HG03196 (cell line): ENCODE measurements around the gene SMYD4.
"Not testable (repeated sequence)": the region's sequence is repeated elsewhere in the genome, so short reads cannot be mapped to it uniquely, and the experiment has no call there.

Source experiments
- ATAC-seq: cut with Tn5 transposase; IDR thresholded peaks from one replicate; pipeline ENCODE4 v1.9.1; 2021; ENCODE audit not compliant: unreplicated experiment

The SMYD4 gene

GRCh38 chr17:1834380-1835149 lies 4.9 kb upstream of the SMYD4 start:
- peak; percentile 44 for ATAC-seq

DNA sequence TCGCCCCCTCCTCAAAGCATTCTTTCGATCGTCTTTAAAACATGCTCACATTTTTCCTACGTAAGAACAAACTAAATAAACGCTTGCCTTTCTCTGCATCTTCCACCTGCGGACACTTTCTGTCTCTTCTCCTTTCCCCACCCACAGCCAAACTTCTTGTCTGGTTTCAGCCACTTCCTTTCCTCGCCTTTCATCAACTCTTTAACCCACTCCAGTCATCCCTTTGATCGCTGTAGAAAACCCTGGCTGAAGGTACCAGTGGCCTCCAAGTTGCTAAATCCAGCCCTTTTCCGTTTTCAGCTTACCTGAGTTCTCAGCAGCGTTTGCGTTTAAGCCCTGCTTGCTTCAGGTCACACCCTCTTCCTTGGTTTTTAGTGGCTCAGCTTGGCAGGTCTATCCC lies 586 bp upstream of the SMYD4 start:
- ATAC-seq = no peak

DNA sequence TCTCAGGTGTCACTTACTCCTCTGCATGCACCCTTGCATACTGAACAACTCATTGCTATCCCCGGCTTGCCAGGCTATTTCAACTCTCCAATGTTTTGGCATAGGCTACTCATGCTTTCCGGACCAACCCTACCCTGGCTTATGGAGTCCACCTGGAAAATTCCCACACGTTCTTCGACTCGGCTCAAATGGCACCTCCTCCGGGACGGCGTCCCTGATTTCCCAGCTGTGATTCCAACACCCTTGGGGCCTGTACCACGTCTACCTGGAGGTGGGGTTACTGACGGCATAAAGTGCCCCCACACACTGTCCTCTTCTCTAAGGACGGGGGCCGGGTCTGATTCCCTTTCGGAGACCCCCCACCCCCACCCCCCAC lies 498 bp downstream of the SMYD4 start:
- ATAC-seq = peak; percentile 7

DNA sequence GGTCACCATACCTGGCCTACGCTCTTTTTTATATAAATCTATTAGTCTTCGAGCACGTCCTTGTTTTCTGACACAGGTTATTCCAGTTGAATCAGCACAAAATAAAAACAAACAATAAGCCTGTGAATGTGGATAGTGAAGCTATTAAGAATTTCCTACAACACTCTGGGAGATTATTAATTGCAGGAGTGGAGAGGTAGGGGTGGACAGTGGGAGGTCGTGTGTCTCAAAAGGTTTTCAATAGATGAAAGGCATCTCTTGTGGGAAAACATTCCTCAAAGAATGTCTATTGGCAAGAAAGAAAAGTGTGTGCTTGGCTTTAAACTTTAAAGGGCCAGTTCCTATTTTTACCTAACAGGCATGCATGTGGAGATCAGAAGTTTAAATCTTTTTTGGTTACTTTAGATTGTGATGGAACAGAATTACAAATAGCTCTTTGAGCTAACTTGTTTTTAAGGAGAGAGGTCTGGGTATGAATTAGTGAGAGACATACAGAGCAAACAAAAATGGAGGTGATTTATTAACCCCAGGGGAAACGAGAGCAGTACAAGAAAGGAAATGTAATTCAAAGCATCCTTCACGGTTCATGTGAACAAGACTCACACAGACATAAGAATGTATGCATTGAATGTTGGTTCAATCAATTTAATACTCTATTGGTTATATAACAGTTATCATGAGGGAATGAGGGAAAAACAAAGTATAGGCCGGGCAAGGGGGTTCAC lies 9.0 kb downstream of the SMYD4 start:
- ATAC-seq = no peak

DNA sequence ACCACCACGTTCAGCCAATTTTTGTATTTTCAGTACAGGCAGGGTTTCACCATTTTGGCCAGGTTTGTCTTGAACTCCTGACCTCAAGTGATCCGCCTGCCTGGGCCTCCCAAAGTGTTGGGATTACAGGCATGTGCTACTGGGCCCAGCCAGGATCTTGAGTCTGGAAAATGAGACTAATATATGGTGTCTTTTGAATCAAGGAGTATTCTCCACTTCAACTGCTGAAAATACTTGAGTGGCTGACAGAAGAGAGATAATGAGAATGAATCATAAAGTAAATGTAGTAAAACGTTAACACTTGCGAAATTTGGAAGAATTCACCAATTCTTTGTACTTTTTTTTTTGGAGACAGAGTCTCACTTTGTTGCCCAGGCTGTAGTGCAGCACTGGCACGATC lies 16.6 kb downstream of the SMYD4 start:
- no peak for ATAC-seq

DNA sequence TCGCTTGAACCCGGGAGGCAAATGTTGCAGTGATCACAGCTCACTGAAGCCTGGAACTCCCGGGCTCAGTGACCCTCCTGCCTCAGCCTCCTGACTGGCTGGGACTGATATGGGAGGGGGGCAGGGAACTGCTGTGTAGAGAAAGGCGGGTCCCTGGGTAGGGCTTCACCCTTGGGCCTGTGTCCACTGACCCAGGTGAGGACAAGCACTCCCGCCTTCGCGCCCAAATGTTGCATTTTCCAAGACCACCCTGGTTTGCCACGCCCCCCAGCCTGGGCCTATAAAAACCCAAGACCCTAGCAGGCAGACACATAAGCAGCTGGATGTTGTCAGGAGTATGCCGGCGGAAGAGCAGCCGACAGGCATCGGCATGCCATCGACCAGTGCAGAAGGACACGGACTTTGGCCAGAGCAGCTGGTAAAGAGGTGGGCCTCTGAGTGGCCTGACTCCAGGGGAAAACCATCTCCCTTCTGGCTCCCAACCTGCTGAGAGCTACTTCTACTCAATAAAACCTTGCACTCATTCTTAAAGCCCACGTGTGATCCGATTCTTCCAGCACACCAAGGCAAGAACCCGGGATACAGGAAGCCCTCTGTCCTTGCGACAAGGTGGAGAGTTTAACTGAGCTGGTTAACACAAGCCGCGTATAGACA lies 19.1 kb downstream of the SMYD4 start:
- ATAC-seq = no peak

DNA sequence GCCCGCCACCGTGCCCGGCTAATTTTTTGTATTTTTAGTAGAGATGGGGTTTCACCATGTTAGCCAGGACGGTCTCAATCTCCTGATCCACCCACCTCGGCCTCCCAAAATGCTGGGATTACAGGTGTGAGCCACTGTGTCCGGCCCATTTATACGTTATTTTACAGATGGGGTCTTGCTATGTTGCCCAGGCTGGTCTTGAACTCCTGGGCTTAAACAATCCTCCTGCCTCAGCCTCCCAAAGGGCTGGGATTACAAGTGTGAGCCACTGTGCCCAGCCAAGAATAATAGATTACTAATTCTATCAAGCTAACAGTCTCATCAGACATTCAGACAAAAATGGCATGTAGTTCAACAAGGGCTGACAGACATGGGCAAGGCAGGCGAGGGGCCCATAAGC lies 19.9 kb downstream of the SMYD4 start:
- ATAC-seq = not testable (repeated sequence)

DNA sequence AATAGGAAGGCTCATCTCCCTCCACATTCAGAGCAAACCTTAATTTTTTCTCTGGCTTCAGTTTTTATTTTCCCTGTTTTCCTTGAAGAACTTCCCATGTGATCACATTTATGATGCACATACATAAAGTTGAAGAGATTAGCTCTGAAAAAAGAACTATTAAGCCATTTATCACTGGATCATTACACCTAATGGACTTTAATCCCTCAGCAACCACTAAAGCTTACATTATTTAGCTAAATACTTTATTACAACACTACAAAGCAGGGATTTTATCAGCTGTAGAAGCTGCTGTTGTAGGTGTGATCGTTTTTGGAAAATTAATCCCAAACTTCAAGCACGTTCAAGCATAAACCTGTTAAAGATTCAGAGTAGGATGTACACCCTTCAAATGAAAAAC lies 21.1 kb downstream of the SMYD4 start:
- ATAC-seq = no peak

DNA sequence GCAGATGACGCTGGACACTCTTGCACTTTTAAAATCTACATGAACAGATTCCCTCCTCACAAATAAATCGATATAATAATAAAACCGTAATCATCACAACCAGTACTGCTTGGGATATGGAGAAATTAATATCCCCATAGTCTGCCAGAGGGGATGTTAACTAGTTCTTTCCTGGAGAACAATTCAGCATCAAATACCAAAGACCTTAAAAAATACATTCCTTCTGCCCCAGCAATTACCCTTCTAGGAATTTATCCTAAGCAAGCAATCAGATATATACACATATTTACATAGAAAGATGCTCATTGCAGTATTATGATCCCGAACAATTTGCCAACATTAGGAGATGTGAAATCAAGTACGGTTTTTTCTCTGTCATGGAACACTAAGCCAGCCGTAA lies 21.8 kb downstream of the SMYD4 start:
- no peak for ATAC-seq

DNA sequence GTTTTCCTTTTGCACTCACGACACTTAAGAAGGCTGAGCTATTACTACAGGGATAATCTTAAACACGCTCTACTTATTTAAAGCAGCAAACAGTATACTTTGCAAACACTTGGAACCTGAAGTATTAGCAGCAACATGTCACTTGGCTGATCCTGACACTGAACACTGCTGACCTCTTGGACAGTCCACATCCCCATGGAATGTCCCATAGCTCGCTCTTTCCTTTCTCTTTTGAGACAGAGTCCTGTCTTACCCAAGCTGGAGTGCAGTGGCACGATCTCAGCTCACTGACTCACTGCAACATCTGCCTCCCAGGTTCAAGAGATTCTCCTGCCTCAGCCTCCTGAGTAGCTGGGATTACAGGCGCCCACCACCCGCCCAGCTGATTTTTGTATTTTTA lies 26.4 kb downstream of the SMYD4 start:
- no peak for ATAC-seq

DNA sequence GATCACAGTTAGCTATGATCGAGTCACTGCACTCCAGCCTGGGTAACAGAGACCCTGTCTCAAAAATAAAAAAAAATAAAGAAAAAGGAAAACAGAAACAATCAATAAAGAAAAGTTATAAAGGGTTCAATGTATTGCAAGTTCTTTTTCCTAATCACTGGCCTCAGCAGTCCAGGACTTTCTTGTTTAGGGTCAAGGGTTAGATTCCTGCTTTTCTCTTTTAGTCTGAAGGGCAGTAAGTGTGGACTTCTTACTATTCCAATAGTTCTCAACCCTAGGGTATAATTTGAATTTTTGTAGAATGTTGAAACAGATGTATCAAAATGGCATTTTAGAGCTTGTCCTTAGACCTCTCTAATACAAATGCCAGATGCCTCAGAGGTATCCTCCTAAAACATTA lies 27.3 kb downstream of the SMYD4 start:
- ATAC-seq = no peak

DNA sequence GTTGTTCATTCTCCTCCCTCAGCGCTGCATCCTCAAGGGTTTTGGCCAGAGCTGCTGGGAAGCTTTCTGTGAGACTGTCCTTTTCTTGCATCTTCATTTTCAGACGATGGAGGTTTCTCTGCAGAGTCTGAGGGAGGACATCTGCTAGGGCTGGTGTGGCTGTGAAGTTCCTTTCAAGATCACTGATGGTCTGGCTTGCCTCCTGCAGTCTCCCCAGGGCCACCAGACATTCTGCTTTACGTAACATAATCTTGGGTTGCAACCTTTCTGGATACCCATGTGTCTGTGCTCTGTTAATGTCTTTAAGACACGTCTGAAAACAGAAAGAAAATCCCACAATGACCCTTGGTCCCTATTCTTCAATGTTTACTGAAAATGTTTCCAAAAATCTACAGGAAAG lies 29.0 kb downstream of the SMYD4 start:
- ATAC-seq = no peak

DNA sequence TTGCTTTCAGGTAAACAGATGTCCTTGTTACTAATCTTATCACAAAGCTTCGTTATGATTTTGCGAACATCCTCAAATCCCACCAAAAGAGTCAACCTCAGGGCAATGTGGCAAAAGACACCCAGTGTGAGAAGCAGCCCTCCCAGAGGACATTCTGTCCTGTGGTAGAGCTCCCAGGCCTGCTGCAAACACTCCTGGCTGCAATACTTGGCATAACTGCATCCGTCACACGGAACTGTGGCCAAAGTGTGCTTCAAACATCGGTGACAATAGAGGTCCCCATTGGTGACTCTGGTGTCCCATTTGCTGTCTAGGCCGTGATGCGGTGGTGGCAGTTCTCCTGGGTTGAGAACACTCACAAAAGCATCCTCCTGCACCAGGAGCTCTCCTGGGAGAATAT lies 29.5 kb downstream of the SMYD4 start:
- no peak for ATAC-seq

GRCh38 chr17:1797846-1798245 lies 31.9 kb downstream of the SMYD4 start:
- not testable (repeated sequence) for ATAC-seq

DNA sequence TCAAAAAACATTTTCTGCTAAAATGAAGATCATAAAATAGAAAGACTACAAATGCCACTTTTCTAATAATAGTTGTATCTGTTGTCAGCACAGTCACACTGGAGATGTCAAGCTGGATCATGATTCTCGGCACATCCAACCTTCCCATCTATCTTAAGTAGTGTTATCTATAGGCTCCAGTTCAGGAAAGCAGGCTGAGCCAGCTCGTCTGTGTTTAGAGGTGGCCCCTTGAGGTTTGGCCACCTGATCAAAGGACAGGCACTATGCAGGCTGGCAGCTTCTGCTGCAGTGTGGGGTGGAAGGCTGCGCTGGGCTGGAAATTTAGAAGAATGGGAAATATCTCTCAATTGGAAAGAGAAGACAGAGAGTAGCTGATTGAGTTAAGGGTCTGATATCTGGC lies 32.4 kb downstream of the SMYD4 start:
- no peak for ATAC-seq

GRCh38 chr17:1796800-1797199 lies 32.9 kb downstream of the SMYD4 start:
- no peak for ATAC-seq

GRCh38 chr17:1793447-1793806 lies 36.3 kb downstream of the SMYD4 start:
- ATAC-seq = no peak

DNA sequence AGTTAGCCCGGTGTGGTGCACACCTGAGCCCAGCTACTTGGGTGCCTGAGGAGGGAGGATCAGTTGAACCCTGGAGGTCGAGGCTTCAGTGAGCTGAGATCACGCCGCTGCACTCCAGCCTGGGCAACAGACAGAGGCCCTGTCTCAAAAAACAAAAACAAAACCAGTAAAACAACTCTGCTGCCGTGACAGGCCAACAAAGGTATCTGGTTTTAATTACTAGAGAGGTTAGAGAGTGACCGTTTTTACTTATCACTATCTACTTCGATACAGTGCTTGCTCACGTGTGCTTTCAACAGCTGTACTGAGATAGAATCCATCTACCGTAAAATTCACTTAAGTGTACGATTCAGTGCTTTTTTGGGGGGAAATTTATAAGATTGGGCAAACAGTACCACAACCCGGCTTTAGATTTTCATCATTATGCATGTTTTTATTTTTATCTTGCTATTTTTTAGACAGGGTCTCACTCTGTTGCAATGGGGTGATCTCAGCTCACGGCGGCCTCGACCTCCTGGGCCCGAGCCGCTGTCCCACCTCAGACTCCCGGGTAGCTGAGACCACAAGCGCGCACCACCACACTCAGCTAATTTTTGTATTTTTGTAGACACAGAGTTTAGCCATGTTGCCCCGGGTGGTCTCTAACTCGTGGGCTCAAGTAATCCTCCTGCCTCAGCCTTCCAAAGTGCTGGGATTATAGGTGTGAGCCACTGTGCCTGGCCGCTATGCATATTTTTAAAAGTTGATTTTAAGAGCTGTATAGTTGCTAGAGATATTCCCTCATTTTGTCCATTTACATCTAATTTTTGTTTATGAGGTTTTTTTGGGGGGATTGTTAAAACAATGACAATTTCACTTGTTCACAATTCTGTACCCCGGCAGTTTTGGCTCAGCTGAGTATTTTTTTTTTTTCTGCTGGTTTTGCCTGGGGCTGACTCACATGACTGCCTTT lies 36.9 kb downstream of the SMYD4 start:
- ATAC-seq = no peak

DNA sequence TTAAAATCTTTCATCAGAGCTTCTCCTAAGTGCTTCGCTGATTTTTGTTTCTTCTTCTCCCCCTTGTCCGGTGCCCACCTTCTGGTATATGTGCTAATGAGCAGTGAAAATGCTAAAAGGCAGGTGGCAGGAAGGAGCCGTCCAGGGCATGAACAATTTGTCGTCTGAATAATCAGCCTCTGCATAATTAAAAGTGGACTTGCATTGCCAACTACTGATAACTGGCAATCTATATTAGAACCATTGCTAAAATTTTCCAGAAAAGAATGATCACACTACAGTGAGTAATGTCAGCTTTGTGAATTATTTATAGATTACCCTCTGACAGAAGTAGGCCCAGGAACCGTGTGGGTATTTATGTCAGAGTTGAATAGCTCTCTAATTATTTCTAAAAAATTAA lies 39.8 kb downstream of the SMYD4 start:
- ATAC-seq = no peak

DNA sequence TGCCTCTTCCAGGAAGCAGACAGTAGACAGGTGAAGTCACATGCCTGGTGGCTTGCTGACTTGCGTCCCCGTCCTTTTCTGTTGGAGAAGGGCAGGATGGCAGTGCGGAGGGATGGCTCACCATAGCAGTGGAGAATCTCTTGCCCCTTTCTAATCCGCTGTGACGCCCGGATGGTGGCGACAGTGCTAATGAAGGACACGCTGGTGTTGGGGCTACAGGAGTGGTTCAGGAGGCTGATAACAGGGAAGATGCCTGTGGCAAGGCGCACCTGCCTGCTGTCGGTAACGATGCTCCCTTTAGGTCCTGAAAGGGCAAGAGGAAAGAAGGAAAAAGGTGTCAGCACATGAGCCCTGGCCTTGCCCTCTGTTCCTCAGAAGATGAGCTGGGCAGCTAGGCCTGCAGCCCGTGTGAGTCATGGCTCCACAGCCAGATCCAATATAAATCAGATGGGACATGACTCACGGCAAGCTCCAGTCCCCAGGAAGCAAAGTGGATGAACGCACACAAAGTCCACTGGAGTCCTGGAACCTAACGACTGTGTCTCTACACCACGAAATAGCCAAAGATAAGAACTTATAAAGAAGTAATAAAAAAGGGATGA lies 42.3 kb downstream of the SMYD4 start:
- no peak for ATAC-seq

DNA sequence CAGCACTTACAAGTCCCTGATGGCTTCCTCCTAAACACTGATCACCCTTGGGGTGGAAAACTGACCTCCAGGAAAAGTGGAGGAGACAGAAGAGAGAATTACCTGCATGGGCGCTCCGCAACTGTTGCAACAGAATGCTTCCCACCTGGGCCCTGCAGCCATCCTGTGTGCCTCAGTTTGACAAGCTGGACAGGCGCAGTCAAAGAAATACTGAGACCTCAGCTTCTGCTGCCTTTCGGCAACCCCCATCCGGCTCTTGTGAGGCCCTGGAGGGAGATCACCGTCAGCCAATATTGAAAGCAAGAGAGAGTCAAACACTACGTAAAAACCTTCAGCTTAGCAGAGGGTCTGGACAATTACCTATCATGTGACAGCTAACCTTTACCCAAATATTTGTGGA lies 43.0 kb downstream of the SMYD4 start:
- no peak for ATAC-seq
